GM12875 (cell line): ENCODE results near the gene POLR2B.

Experiments used
- H3K4me3 ChIP-seq: one replicate; pipeline ENCODE4 v1.5.1; 2011; ENCODE audit warnings: low read depth, low read length, control low read depth
- CTCF ChIP-seq: IDR thresholded peaks from 2 replicates; pipeline ENCODE4 v1.5.1; 2011; ENCODE audit warnings: low read depth, mild to moderate bottlenecking, control low read depth, inconsistent platforms, low read length, moderate library complexity, borderline replicate concordance; ENCODE audit not compliant: insufficient read depth

Gene POLR2B

GRCh38 chr4:57064120-57064519 is 85.4 kb downstream of the POLR2B start:
- no peak overlapping the region for H3K4me3 ChIP-seq
- no peak for TF ChIP-seq CTCF

- no peak for TF ChIP-seq CTCF
- H3K4me3 ChIP-seq = no peak overlapping the region
These were observed 86.4 kb downstream of the POLR2B start for GRCh38 chr4:57064811-57065711.

GRCh38 chr4:57065730-57066482 is 87.2 kb downstream of the POLR2B start:
- no peak overlapping the region for H3K4me3 ChIP-seq
- no peak for TF ChIP-seq CTCF

- H3K4me3 ChIP-seq = no peak overlapping the region
- TF ChIP-seq CTCF = no peak
These were observed 89.7 kb downstream of the POLR2B start for GRCh38 chr4:57068237-57068981.

GRCh38 chr4:57070461-57070860 is 91.8 kb downstream of the POLR2B start:
- no peak for TF ChIP-seq CTCF
- no peak overlapping the region for H3K4me3 ChIP-seq

- H3K4me3 ChIP-seq = no peak overlapping the region
- TF ChIP-seq CTCF = no peak
These were observed 92.6 kb downstream of the POLR2B start for GRCh38 chr4:57071326-57071725.
